HepG2 (cell line): ENCODE results near the gene LIMS2. TPM values are rescaled to one million over a fixed set of nuclear protein-coding genes. Genes with fewer than 3 reads are reported as not detected.

Experiments used
- BRD4 ChIP-seq: sonication (generic); formaldehyde crosslinking; IDR thresholded peaks from 2 replicates; pipeline ENCODE4 v1.4.0; 2020; ENCODE audit warnings: missing genetic modification reagents
- FOXA3 ChIP-seq: IDR thresholded peaks from 2 replicates; pipeline ENCODE4 v1.6.1; 2016; ENCODE audit warnings: missing genetic modification reagents, missing compliant biosample characterization
- ZFP91 ChIP-seq: sonication (generic); formaldehyde crosslinking; IDR thresholded peaks from 2 replicates; pipeline ENCODE4 v1.9.0; 2022; ENCODE audit warnings: missing genetic modification reagents, mild to moderate bottlenecking, borderline replicate concordance
- ZNF619 ChIP-seq: sonication (generic); formaldehyde crosslinking; IDR thresholded peaks from 2 replicates; pipeline ENCODE4 v1.4.0; 2020; ENCODE audit warnings: mild to moderate bottlenecking, missing genetic modification reagents
- ZNF816 ChIP-seq: sonication (generic); formaldehyde crosslinking; IDR thresholded peaks from 2 replicates; pipeline ENCODE4 v1.8.0; 2022; ENCODE audit warnings: missing genetic modification reagents, mild to moderate bottlenecking, borderline replicate concordance
- ZSCAN20 ChIP-seq: sonication (generic); formaldehyde crosslinking; IDR thresholded peaks from 2 replicates; pipeline ENCODE4 v1.4.0; 2020; ENCODE audit warnings: missing genetic modification reagents, mild to moderate bottlenecking, borderline replicate concordance
- polyA plus RNA-seq, 8 experiments: library from polyadenylated mRNA; depleted of rRNA in 3 of 8; stranded (reverse) in 7 of 8; unstranded in 1 of 8; fragments of >200 nt; fragmentation: Illumina TruSeq in 4 of 8; extraction: Trizol in 4 of 8; gene quantifications; 2 replicates each; pipeline versions ENCODE4 v1.2.1 to v1.2.3, GENCODE V29; 2011 to 2016; ENCODE audit warnings: low read depth in 4 of 8, missing spikeins in 1 of 8, mixed read lengths in 1 of 8; ENCODE audit not compliant: insufficient read depth in 1 of 8
- total RNA-seq, 5 experiments: library from RNA; depleted of rRNA; stranded (reverse); fragments of >200 nt; fragmentation: Illumina TruSeq; extraction: Trizol; gene quantifications; 2 replicates each; pipeline ENCODE4 v1.2.3, GENCODE V29; 2016; ENCODE audit warnings: low read depth in 1 of 5
- TF ChIP-seq, protein P1 (sequence below): sonication (generic); formaldehyde crosslinking; IDR thresholded peaks from 2 replicates; pipeline ENCODE4 v1.5.0; 2020; ENCODE audit warnings: mild to moderate bottlenecking, missing genetic modification reagents, borderline replicate concordance

Gene LIMS2
- total and polyA plus RNA-seq, 2 of the 13 experiments (the other 11 are each of a cell fraction or from before 2014, with no cell fraction given), result 1.0 to 1.9 TPM

DNA sequence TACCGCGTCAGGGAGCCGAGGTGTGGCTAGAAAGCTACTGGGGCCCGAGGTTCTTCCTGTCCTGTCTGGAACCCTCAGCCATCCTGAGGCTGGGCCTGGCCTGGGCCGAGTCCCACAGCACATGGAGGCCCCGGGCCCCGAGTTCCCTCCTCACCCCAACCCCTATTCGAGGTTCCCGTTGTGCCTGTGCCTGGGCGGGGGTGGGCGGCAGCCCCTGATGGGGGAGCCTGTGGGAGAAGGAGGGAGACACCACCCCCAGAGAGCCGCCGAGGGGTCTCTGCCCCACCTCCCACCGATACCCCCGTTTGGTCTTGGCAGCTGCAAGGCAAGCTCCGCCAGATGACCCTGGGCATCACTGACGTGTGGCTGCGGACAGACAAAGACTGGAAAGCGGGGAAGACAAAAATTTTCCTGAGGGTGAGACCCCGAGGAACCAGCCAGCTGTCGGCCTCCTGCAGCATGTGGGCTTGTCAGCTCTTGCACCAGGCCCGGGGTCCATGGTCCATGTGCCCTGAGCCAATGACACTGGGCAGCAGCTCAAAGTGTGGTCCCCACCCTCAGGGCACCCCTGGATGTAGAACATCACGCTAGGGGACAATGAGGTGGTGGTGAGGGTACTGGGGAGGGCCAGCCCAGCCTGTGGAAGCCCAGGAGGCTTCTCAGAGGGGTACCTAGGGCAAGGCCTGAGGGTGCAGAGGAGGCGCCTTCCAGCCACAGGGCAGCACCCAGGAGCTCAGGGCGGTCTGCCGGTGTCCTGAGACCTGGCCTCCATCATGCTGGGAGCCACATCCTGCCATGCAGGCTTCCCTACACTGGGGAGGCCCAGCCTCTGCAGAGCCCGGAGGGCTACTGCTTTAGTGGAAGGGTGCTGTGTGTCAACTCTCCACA lies 81.9 kb downstream of the LIMS2 start (continued):
- TF ChIP-seq, protein P1, sequence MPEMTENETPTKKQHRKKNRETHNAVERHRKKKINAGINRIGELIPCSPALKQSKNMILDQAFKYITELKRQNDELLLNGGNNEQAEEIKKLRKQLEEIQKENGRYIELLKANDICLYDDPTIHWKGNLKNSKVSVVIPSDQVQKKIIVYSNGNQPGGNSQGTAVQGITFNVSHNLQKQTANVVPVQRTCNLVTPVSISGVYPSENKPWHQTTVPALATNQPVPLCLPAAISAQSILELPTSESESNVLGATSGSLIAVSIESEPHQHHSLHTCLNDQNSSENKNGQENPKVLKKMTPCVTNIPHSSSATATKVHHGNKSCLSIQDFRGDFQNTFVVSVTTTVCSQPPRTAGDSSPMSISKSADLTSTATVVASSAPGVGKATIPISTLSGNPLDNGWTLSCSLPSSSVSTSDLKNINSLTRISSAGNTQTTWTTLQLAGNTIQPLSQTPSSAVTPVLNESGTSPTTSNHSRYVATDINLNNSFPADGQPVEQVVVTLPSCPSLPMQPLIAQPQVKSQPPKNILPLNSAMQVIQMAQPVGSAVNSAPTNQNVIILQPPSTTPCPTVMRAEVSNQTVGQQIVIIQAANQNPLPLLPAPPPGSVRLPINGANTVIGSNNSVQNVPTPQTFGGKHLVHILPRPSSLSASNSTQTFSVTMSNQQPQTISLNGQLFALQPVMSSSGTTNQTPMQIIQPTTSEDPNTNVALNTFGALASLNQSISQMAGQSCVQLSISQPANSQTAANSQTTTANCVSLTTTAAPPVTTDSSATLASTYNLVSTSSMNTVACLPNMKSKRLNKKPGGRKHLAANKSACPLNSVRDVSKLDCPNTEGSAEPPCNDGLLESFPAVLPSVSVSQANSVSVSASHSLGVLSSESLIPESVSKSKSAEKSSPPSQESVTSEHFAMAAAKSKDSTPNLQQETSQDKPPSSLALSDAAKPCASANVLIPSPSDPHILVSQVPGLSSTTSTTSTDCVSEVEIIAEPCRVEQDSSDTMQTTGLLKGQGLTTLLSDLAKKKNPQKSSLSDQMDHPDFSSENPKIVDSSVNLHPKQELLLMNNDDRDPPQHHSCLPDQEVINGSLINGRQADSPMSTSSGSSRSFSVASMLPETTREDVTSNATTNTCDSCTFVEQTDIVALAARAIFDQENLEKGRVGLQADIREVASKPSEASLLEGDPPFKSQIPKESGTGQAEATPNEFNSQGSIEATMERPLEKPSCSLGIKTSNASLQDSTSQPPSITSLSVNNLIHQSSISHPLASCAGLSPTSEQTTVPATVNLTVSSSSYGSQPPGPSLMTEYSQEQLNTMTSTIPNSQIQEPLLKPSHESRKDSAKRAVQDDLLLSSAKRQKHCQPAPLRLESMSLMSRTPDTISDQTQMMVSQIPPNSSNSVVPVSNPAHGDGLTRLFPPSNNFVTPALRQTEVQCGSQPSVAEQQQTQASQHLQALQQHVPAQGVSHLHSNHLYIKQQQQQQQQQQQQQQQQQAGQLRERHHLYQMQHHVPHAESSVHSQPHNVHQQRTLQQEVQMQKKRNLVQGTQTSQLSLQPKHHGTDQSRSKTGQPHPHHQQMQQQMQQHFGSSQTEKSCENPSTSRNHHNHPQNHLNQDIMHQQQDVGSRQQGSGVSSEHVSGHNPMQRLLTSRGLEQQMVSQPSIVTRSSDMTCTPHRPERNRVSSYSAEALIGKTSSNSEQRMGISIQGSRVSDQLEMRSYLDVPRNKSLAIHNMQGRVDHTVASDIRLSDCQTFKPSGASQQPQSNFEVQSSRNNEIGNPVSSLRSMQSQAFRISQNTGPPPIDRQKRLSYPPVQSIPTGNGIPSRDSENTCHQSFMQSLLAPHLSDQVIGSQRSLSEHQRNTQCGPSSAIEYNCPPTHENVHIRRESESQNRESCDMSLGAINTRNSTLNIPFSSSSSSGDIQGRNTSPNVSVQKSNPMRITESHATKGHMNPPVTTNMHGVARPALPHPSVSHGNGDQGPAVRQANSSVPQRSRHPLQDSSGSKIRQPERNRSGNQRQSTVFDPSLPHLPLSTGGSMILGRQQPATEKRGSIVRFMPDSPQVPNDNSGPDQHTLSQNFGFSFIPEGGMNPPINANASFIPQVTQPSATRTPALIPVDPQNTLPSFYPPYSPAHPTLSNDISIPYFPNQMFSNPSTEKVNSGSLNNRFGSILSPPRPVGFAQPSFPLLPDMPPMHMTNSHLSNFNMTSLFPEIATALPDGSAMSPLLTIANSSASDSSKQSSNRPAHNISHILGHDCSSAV (CRISPR knock-in tag), result no peak
- TF ChIP-seq ZNF619, result no peak
- no peak for TF ChIP-seq BRD4 (CRISPR knock-in tag)
- TF ChIP-seq ZFP91 (CRISPR knock-in tag), result no peak
- TF ChIP-seq FOXA3, result no peak
- no peak for TF ChIP-seq ZSCAN20 (CRISPR knock-in tag)
- no peak for TF ChIP-seq ZNF816 (CRISPR knock-in tag)
